Mammary epithelial cell (primary cell): ENCODE measurements around the gene PDGFB.

ENCODE experiments used
- EZH2 ChIP-seq: IDR thresholded peaks from 2 replicates; pipeline ENCODE4 v1.6.1; 2012; ENCODE audit warnings: low read length, inconsistent platforms, borderline replicate concordance
- TF ChIP-seq, protein P1 (sequence below), 2 donors: IDR thresholded peaks in 1 of 2; conservative IDR thresholded peaks in 1 of 2; 2 replicates each; pipeline ENCODE4 v1.5.1; 2011 to 2012; ENCODE audit warnings: inconsistent platforms in 2 of 2, low read length in 2 of 2, mild to moderate bottlenecking in 2 of 2, control low read depth in 1 of 2, low read depth in 1 of 2; ENCODE audit not compliant: insufficient read depth in 1 of 2; ENCODE audit errors: extremely low read depth in 1 of 2

DNA sequence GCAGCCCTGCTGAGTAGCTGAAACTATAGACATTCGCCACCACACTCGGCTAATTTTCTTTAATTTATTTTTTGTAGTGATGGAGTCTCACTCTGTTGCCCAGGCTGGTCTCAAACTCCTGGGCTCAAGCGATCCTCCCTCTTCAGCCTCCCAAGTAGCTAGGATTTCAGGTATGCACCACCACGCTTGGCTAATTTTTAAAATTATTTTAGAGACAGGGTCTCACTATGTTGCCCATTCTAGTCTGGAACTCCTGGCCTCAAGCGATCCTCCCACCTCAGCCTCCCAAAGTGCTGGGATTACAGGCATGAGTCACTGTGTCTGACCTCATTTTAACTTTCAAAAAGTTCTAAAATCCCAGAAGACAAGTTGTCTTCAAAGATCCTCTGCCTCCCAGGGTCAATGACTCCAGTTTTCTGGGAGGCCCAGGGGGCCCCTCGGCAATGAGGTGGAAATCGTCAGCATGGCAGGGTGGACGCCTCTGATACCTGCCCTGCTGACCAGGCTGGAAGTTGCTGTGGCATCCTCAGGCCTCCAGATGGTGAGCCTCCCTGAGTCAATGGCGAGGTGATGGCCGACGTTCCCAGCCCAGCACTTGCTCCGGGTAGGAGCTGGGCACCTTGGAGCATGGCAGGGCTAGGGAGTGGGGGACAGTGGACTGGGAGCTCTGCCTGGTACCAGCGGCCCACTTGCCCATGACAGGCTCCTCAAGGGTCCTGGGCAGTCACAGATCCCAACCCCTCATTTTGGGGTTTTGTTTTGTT, 43.5 kb upstream of the PDGFB start:
- TF ChIP-seq, protein P1, sequence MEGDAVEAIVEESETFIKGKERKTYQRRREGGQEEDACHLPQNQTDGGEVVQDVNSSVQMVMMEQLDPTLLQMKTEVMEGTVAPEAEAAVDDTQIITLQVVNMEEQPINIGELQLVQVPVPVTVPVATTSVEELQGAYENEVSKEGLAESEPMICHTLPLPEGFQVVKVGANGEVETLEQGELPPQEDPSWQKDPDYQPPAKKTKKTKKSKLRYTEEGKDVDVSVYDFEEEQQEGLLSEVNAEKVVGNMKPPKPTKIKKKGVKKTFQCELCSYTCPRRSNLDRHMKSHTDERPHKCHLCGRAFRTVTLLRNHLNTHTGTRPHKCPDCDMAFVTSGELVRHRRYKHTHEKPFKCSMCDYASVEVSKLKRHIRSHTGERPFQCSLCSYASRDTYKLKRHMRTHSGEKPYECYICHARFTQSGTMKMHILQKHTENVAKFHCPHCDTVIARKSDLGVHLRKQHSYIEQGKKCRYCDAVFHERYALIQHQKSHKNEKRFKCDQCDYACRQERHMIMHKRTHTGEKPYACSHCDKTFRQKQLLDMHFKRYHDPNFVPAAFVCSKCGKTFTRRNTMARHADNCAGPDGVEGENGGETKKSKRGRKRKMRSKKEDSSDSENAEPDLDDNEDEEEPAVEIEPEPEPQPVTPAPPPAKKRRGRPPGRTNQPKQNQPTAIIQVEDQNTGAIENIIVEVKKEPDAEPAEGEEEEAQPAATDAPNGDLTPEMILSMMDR (conservative IDR thresholded peaks at IDR 0.05 in 1 of 2, IDR thresholded peaks at IDR 0.05 in 1 of 2; ENCODE audit: extremely low read depth in 1 of 2, insufficient read depth in 1 of 2, low read depth in 1 of 2, low read length in 2 of 2): no peak
- no peak for TF ChIP-seq EZH2
